ENCODE results near the gene VWA5A. TPM values are rescaled to one million over a fixed set of nuclear protein-coding genes. Genes with fewer than 3 reads are reported as not detected.
"Not testable (repeated sequence)": the region's sequence is repeated elsewhere in the genome, so short reads cannot be mapped to it uniquely, and the experiment has no call there.

The VWA5A gene
- total RNA-seq, 1 experiment from 2014 or later, result 15.1 TPM

DNA sequence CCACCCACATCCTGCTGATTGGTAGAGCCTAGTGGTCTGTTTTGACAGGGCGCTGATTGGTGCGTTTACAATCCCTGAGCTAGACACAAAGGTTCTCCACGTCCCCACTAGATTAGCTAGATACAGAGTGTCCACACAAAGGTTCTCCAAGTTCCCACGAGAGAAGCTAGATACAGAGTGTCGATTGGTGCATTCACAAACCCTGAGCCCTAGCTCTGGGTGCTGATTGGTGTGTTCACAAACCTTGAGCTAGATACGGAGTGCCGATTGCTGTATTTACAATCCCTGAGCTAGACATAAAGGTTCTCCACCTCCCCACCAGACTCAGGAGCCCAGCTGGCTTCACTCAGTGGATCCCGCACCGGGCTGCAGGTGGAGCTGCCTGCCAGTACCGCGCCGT lies 55.1 kb downstream of the VWA5A start:
- not testable (repeated sequence) for H3K4me3 ChIP-seq (ENCODE audit: insufficient read depth, low read depth, low read length); H3K36me3 ChIP-seq (replicated peaks; ENCODE audit: control insufficient read depth, insufficient read depth, low read length); DNase-seq
- H3K27me3 ChIP-seq (ENCODE audit: control insufficient read depth, insufficient read depth, low read length), result peaks cover 45% of the 10 kb centered on the region

DNA sequence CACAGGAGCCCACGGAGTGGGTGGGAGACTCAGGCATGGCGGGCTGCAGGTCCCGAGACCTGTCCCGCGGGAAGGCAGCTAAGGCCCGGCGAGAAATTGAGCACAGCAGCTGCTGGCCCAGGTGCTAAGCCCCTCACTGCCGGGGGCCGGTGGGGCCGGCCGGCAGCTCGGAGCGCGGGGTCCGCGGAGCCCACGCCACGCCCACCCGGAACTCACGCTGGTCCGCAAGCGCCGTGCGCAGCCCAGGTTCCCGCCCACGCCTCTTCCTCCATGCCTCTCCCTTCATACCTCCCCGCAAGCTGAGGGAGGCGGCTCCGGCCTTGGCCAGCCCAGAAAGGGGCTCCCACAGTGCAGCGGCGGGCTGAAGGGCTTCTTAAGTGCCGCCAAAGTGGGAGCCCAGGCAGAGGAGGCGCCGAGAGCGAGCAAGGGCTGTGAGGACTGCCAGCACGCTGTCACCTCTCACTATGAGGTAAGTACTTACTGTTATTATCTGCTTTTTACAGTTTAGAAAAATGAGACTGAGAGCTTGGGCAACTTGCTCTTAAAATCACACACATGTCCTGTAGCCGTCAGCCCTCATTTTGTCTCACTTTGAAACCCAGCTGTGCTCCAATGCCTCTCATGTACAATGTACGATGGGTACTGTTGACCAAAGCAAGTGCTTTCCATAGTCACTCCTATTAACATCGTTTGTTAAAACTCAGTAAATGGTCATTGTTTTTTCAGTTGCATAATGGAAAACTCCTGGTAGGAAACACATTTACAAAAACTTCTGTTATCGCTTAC lies 55.7 kb downstream of the VWA5A start:
- DNase-seq, result no peak
- H3K36me3 ChIP-seq (replicated peaks; ENCODE audit: control insufficient read depth, insufficient read depth, low read length), result no peaks in the 10 kb centered on the region
- peak overlapping the region; percentile 8; the same call in 1 of the 2 replicates for H3K4me3 ChIP-seq (ENCODE audit: insufficient read depth, low read depth, low read length)
- peaks cover 41% of the 10 kb centered on the region for H3K27me3 ChIP-seq (ENCODE audit: control insufficient read depth, insufficient read depth, low read length)

DNA sequence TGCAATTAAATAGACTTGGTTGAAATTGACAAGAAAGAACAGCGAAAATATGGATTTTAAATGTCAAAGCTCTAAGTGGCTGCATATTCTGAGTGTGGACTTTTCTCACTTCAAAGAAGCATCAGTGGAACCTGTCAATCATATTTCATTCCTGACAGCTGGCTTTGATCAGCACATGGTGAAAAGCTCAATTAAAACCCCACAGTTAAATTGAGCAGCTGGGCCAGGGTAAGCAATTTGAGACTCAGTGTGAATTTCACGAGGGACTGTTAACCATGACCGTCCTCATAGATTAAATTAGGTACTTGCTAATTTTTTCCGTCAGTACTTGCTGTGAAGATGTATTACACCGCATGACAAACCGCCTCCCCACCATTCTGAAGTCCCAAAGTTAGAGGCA lies 56.9 kb downstream of the VWA5A start:
- Histone ChIP-seq H3K36me3 (replicated peaks; ENCODE audit: control insufficient read depth, insufficient read depth, low read length) (no peaks in the 10 kb centered on the region), H3K27me3 (ENCODE audit: control insufficient read depth, insufficient read depth, low read length) (peaks cover 35% of the 10 kb centered on the region)

DNA sequence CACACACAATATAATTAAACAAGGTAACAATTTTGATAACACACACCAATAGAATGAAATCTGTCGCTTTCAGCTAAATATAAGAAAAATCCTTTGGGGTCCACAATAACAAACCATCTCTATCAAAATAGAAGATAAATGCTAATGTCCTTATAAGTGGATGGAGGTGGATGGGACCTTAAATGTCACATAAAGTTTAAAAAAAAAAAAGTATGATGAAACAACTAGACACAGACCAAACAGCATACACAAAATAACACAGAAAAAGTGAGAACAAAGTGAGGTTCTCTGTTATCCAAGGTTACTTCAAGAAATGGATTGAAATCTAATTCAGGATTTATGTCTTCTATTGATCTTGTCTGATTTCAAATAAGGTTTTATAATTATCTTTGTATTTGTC lies 57.3 kb downstream of the VWA5A start:
- no peak for DNase-seq
- Histone ChIP-seq H3K27me3 (ENCODE audit: control insufficient read depth, insufficient read depth, low read length) (peaks cover 30% of the 10 kb centered on the region), H3K4me3 (ENCODE audit: insufficient read depth, low read depth, low read length) (no peak overlapping the region), H3K36me3 (replicated peaks; ENCODE audit: control insufficient read depth, insufficient read depth, low read length) (no peaks in the 10 kb centered on the region)

More for the DNA sequence above, 56.9 kb downstream of the VWA5A start:
- H3K4me3 ChIP-seq (ENCODE audit: insufficient read depth, low read depth, low read length), result no peak overlapping the region
- no peak for DNase-seq

DNA sequence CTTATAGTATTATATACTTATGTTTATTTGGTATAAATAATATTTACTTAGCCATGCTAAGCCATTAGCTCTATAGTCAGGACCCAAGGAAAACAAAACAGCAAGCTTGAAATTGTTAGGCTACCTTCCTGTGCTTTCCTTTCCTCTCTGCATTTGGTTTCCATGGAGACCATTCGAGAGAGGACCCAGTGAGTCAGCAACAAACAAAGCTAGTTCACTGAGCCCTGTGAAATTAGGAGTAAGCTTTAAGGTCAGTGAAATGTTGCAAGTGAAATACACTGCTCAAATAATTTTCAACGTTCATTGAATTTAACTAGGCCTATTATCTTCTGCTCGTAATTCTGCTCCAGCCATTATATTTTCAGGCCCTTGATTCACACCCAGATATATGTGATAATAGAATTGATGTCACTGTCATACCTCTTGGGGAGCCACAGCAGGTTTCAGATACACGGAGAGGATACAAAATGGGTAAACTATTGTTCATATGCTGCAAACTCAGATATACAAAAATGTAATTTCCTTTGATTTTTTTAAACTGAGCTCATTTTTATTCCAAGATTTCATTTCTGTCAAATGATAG lies 58.8 kb downstream of the VWA5A start:
- DNase-seq, result peak; percentile 58
- H3K27me3 ChIP-seq (ENCODE audit: control insufficient read depth, insufficient read depth, low read length), result peaks cover 16% of the 10 kb centered on the region

DNA sequence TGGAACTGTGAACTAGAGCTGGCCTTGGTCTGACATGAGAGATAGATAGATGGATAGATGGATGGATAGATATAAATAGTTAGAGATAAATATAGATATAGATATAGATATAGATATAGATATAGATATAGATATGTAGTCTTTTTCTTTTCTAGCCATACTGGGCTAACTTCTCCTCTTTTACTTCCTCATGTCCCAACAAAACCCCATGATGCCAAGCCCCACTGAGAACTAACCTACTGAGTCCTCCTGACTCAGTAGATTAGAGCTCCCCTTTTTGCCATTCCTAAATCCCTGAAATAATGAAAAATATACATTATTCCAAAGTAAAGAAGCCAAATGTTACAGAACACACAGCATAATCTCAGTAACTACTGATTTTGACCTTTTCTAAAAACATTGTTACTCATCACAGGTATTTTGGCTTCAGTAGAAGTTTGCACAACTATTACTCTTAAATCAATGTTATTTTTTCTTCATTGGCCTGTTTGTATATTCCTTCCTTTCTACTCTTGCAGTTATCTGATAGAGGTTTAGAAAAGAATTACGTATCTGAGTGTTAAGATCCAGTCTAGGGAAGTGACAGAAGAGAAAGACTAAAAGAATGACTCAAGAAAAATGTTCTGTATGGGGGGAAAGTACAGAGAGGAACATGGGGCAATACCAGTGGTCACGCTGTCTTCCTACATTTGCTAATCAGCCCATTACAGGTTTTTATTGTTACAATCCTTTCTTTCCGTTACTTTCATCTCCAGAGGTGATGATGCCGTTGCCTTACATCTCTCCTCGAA lies 61.9 kb downstream of the VWA5A start:
- peaks cover 1% of the 10 kb centered on the region; the same call in 1 of the 2 replicates for H3K27me3 ChIP-seq (ENCODE audit: control insufficient read depth, insufficient read depth, low read length)
- DNase-seq, result no peak
- H3K36me3 ChIP-seq (replicated peaks; ENCODE audit: control insufficient read depth, insufficient read depth, low read length), result no peaks in the 10 kb centered on the region
- no peak overlapping the region for H3K4me3 ChIP-seq (ENCODE audit: insufficient read depth, low read depth, low read length)

More for the DNA sequence above, 58.8 kb downstream of the VWA5A start:
- Histone ChIP-seq H3K4me3 (ENCODE audit: insufficient read depth, low read depth, low read length) (no peak overlapping the region), H3K36me3 (replicated peaks; ENCODE audit: control insufficient read depth, insufficient read depth, low read length) (no peaks in the 10 kb centered on the region)

DNA sequence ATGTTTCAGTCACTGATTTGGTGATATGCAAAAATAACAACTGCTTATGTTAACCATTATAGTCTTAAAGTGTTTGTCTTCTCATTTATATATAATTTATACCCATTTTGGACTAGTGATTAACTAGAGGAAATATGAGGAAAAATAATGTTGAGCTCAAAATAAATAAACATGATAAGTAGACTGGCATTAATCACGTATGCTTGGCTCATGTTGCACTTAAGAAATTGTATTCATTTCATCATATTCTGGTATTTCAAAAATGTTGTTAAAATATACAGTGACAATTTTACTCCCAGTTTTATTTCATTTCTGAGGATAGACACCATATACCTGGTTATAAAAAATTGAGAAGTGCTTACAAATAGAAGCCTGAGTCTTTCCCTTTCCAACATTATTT lies 64.1 kb downstream of the VWA5A start:
- no peak for DNase-seq
- H3K27me3 ChIP-seq (ENCODE audit: control insufficient read depth, insufficient read depth, low read length), result peaks cover 1% of the 10 kb centered on the region; the same call in 1 of the 2 replicates
- H3K36me3 ChIP-seq (replicated peaks; ENCODE audit: control insufficient read depth, insufficient read depth, low read length), result no peaks in the 10 kb centered on the region
- H3K4me3 ChIP-seq (ENCODE audit: insufficient read depth, low read depth, low read length), result no peak overlapping the region

DNA sequence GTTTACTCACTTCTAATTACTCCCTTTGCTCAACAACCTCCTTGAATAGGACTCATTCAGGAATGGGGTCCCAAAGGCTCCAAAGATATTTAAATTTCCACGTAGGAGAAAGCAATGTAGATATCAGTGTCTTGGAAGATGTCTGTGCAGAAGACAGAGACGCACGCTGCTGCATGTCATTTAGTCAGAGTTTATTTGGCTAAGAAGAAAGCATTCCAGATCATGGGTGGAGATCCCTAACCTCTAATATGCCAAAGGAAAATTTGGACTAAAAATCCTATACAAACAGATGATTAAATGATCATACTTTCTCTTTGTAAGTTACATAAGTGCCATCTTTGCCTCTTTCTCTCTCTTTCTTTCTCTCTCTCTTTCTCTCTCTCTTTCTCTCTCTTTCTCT lies 67.8 kb downstream of the VWA5A start, which contains the start of gene OR10D3:
TSS of gene OR10D3 (plus strand) at position 278 of the 400 bp plus-strand sequence. CDS start 1,925 bp downstream, outside the sequence.
- Histone ChIP-seq H3K27me3 (ENCODE audit: control insufficient read depth, insufficient read depth, low read length) (no peaks in the 10 kb centered on the region; the same call in 1 of the 2 replicates), H3K4me3 (ENCODE audit: insufficient read depth, low read depth, low read length) (no peak within 1 kb of the TSS), H3K36me3 (replicated peaks; ENCODE audit: control insufficient read depth, insufficient read depth, low read length) (no peaks in the 10 kb centered on the region)
- no peak for DNase-seq

DNA sequence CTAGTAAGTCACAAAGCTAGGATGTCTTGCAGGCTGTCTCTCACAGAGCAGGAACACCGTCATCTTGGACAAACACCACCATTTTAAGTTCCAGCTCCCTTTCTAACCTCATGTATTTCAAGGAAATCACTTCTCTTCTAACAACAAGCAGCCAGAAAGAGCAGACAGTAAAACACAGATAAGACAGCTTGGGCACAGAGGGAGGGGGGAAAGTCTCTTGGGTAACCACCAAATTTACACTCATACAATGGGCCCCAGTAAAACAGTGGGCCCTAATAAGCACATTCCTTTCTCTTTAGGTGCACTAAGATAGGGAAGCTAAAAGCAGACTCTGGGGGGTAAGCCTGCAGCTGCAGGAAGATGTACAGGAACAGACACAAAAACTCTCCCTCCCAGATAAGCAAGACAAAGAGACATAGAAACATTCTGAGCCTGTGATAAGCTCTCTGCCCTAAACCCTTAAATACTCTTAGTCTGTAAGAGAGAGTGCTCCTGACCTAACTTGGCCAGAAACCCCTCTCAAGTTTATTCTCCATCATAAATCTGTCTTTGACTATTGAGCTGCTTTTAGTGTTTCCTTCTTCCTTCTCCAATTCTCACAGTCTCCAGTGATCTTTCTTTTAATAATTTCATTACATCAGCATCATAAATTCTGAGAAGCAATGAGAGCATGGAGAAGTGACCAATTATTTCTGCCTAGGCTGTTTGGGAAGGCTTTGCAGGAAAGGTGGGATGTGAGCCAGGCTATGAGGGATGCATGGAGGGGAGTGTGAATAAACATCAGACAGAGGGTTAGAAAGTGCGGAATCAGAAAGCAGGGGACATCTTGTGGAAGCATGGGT lies 75.3 kb downstream of the VWA5A start:
- no peak for DNase-seq
- H3K36me3 ChIP-seq (replicated peaks; ENCODE audit: control insufficient read depth, insufficient read depth, low read length), result no peaks in the 10 kb centered on the region
- peaks cover 12% of the 10 kb centered on the region for H3K27me3 ChIP-seq (ENCODE audit: control insufficient read depth, insufficient read depth, low read length)
- no peak overlapping the region for H3K4me3 ChIP-seq (ENCODE audit: insufficient read depth, low read depth, low read length)

DNA sequence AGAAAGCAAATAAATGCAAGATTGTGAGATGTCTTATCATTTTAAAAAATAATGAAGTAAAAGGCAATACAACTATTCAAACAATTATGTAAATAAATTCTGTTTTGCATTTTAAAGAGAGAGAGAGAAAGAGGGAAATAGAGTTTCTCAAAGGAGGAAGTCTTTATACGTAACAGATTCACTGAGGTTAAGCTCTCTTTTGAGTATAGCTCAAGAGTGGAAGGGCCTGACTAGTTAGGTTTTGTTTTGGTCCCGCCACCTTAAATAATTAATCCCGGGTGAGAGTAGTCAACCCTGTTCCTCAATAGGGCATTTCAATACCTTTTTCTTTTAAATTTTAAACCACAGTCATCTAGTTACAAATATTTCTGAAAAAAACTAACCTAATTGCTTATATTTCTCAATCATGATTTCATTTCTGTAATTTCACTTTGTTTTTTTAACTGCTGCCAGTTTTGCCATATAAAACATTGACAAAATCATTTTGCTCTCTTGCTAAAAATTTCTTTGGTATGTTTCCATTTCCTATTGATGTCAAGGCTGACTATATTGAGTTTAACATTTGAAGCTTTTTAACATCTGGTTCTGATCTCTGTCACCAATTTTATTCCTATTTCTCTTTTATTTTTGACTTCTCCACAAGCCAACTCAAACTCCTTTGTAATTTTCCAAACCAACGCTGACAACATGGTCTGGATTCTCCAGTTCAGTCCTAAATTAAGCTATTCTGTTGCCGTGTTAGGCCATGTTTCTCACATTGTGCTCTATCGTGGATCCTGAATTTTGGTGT lies 78.2 kb downstream of the VWA5A start:
- H3K4me3 ChIP-seq (ENCODE audit: insufficient read depth, low read depth, low read length), result no peak overlapping the region
- DNase-seq, result no peak

DNA sequence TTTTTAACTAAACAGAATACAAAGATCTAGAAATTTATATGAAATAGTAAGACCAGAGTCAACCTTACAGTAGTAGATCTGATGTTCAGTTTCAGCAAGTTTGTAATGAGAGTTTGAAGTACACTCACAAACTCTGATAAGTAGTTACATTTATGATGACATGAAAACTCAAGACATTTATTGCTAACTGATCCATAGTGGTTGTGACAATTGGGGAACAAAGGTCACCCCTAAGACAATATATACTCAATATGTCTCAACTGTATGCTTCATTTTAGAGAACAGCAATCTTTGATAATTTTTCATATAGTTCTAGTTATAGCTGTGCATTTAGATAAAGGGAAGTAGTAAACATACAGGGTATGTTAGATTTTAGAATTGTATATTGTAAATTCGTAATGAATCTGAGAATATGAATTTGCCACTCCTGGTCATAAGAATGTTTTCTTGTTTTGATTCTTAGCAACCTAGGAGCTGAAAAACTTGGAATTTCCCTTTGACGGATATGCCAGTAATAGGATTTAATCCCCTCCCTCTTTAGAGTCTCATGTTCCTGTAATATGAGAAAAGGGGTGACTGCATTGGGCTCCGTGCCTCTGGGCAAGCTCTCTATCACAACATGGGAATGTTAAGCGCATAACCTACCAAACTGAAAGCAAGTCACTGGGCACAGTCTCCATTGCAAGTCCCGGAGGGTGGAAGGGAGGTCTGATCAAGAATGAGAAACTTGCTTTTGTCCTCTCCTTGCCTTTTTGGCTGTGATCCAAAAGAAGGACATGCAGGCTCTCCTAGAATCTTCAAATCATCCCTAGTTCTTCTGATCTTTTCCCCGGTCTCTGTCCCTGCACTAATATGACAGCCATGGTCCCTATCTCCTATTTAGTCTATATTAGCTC lies 79.3 kb downstream of the VWA5A start:
- Histone ChIP-seq H3K27me3 (ENCODE audit: control insufficient read depth, insufficient read depth, low read length) (peaks cover 11% of the 10 kb centered on the region), H3K36me3 (replicated peaks; ENCODE audit: control insufficient read depth, insufficient read depth, low read length) (no peaks in the 10 kb centered on the region), H3K4me3 (ENCODE audit: insufficient read depth, low read depth, low read length) (no peak overlapping the region)
- DNase-seq, result no peak

More for the DNA sequence above, 78.2 kb downstream of the VWA5A start:
- Histone ChIP-seq H3K27me3 (ENCODE audit: control insufficient read depth, insufficient read depth, low read length) (peaks cover 11% of the 10 kb centered on the region), H3K36me3 (replicated peaks; ENCODE audit: control insufficient read depth, insufficient read depth, low read length) (no peaks in the 10 kb centered on the region)

DNA sequence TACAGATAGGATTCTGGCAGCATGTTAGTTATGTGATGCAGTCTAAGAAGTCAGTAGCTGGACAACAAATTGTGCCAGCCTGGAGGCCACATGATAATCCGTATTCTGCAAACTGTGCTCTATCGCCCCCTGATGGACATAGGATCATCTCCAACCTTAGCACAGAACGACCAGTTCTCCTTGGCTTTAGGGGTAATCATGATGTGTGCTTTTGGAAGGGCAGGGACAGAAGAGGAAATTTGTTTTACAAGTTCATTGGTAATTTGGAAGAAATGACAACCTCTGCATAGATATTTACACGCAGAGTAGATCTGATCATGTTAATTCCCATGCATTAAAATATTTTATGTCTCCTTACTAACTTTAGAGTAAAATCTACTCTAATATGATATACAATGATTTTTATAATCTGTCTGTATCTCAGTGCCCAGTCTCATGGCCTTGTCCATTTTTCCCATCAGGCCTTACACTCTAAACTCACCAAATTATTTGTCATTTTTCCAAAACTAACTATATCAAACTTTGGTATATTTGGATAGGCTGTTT lies 80.0 kb downstream of the VWA5A start:
- Histone ChIP-seq H3K27me3 (ENCODE audit: control insufficient read depth, insufficient read depth, low read length) (peaks cover 11% of the 10 kb centered on the region), H3K36me3 (replicated peaks; ENCODE audit: control insufficient read depth, insufficient read depth, low read length) (no peaks in the 10 kb centered on the region), H3K4me3 (ENCODE audit: insufficient read depth, low read depth, low read length) (no peak overlapping the region)
- DNase-seq, result peak; percentile 51

All from H7 (cell line).